IMR-90 (cell line): ENCODE results near the gene PPP1R12C. TPM values are rescaled to one million over a fixed set of nuclear protein-coding genes. Genes with fewer than 3 reads are reported as not detected.

Experiments used
- ATAC-seq: fragments of 200-7000 bp; cut with Tn5 transposase; 2 replicates; pipeline ENCODE4 v1.9.1; 2020; ENCODE audit warnings: low read depth, mild to moderate bottlenecking, moderate library complexity
- BruUV-seq: library from RNA; stranded (reverse); fragments of 400-500 nt; replicated peaks from 2 replicates; lab custom pipeline; 2021; lab: Mats Ljungman, UMichigan
- CTCF ChIA-PET: fragments of 300-600 bp; formaldehyde crosslinking; extraction: SDS; loops from one replicate; lab custom pipeline; 2021; ENCODE audit warnings: antibody characterized with exemption; lab: Yijun Ruan, JAX
- POLR2A ChIA-PET: fragments of 300-600 bp; sonication (Branson Sonifier 250); formaldehyde crosslinking; loops from one replicate; lab custom pipeline; 2022; ENCODE audit warnings: antibody characterized with exemption; ENCODE audit not compliant: unreplicated experiment; lab: Charles Lee
- DNase-seq: peaks from one replicate; pipeline ENCODE4 v3.0.0; 2013
- H2AFZ ChIP-seq: replicated peaks from 2 replicates; pipeline ENCODE3; 2013; ENCODE audit warnings: low read length, mild to moderate bottlenecking; ENCODE audit not compliant: poor library complexity
- H2AK5ac ChIP-seq: 2 replicates; pipeline ENCODE4 v1.6.1; 2013; ENCODE audit warnings: low read depth, low read length, inconsistent platforms
- H2AK9ac ChIP-seq: replicated peaks from 2 replicates; pipeline ENCODE3; 2013; ENCODE audit warnings: mild to moderate bottlenecking, low read depth, low read length, moderate library complexity; ENCODE audit not compliant: poor library complexity
- H2BK120ac ChIP-seq: 2 replicates; pipeline ENCODE4 v1.6.1; 2013; ENCODE audit warnings: low read depth, low read length, inconsistent platforms
- H2BK15ac ChIP-seq: 3 replicates; pipeline ENCODE4 v1.6.1; 2013; ENCODE audit warnings: low read depth, low read length, inconsistent platforms
- H2BK20ac ChIP-seq: 2 replicates; pipeline ENCODE4 v1.6.1; 2013; ENCODE audit warnings: low read depth, mild to moderate bottlenecking, inconsistent platforms, low read length, moderate library complexity
- H2BK5ac ChIP-seq: 2 replicates; pipeline ENCODE4 v1.6.1; 2013; ENCODE audit warnings: mild to moderate bottlenecking, low read depth, low read length, inconsistent platforms; ENCODE audit not compliant: poor library complexity, severe bottlenecking
- H3K14ac ChIP-seq: replicated peaks from 2 replicates; pipeline ENCODE4 v1.6.1; 2013; ENCODE audit warnings: low read depth, low read length, inconsistent platforms
- H3K18ac ChIP-seq: 2 replicates; pipeline ENCODE4 v1.6.1; 2013; ENCODE audit warnings: low read depth, low read length, control low read depth
- H3K23ac ChIP-seq: 2 replicates; pipeline ENCODE4 v1.6.1; 2013; ENCODE audit warnings: low read depth, low read length, inconsistent platforms
- H3K27ac ChIP-seq: 2 replicates; pipeline ENCODE4 v1.5.1; 2013; ENCODE audit warnings: mild to moderate bottlenecking, control low read depth, low read length; ENCODE audit not compliant: insufficient read depth
- H3K27me3 ChIP-seq: 2 replicates; pipeline ENCODE4 v1.6.1; 2013; ENCODE audit warnings: low read length; ENCODE audit not compliant: control insufficient read depth, insufficient read depth
- H3K36me3 ChIP-seq: 2 replicates; pipeline ENCODE4 v1.6.1; 2013; ENCODE audit warnings: low read length, mixed read lengths; ENCODE audit not compliant: control insufficient read depth, insufficient read depth
- H3K4ac ChIP-seq: 2 replicates; pipeline ENCODE4 v1.6.1; 2013; ENCODE audit warnings: low read depth, low read length, inconsistent platforms
- H3K4me1 ChIP-seq: 2 replicates; pipeline ENCODE4 v1.6.1; 2013; ENCODE audit warnings: low read length, mixed read lengths; ENCODE audit not compliant: control insufficient read depth, insufficient read depth
- H3K4me2 ChIP-seq: 2 replicates; pipeline ENCODE4 v1.6.1; 2013; ENCODE audit warnings: low read depth, mild to moderate bottlenecking, control low read depth, low read length, moderate library complexity
- H3K4me3 ChIP-seq: 2 replicates; pipeline ENCODE4 v1.5.1; 2013; ENCODE audit warnings: low read depth, mild to moderate bottlenecking, control low read depth, low read length, moderate library complexity; ENCODE audit not compliant: insufficient read depth
- H3K56ac ChIP-seq: 2 replicates; pipeline ENCODE4 v1.6.1; 2013; ENCODE audit warnings: low read length, inconsistent platforms; ENCODE audit not compliant: insufficient read depth; ENCODE audit errors: extremely low read depth
- H3K79me1 ChIP-seq, 2 experiments: 2 replicates each; pipeline ENCODE4 v1.6.1; 2013; ENCODE audit warnings: low read length in 2 of 2, inconsistent platforms in 1 of 2, low read depth in 1 of 2
- H3K9ac ChIP-seq: 2 replicates; pipeline ENCODE4 v1.6.1; 2013; ENCODE audit warnings: low read depth, low read length, control low read depth
- H3K9me1 ChIP-seq: 2 replicates; pipeline ENCODE4 v1.6.1; 2013; ENCODE audit warnings: low read length, inconsistent platforms; ENCODE audit not compliant: insufficient read depth
- H3K9me3 ChIP-seq: 2 replicates; pipeline ENCODE4 v1.6.1; 2013; ENCODE audit warnings: low read length; ENCODE audit not compliant: control insufficient read depth, insufficient read depth
- H4K20me1 ChIP-seq: 2 replicates; pipeline ENCODE4 v1.6.1; 2013; ENCODE audit warnings: low read length, inconsistent platforms; ENCODE audit not compliant: insufficient read depth
- H4K5ac ChIP-seq: 2 replicates; pipeline ENCODE4 v1.6.1; 2013; ENCODE audit warnings: mild to moderate bottlenecking, low read depth, low read length, control low read depth
- H4K8ac ChIP-seq, 2 experiments: 2 replicates each; pipeline ENCODE4 v1.6.1; 2013; ENCODE audit warnings: low read depth in 2 of 2, low read length in 2 of 2, control low read depth in 1 of 2, inconsistent platforms in 1 of 2
- H4K91ac ChIP-seq: 2 replicates; pipeline ENCODE4 v1.6.1; 2013; ENCODE audit warnings: low read depth, low read length, inconsistent platforms; ENCODE audit not compliant: insufficient read depth
- BHLHE40 ChIP-seq: fragments of 150-350 bp; IDR thresholded peaks from 2 replicates; pipeline ENCODE4 v1.6.1; 2016; ENCODE audit warnings: mild to moderate bottlenecking, low read depth, low read length
- CEBPB ChIP-seq: IDR thresholded peaks from 2 replicates; pipeline ENCODE4 v1.6.1; 2012; ENCODE audit warnings: low read depth, low read length, improper control_type of control experiment
- CHD1 ChIP-seq: IDR thresholded peaks from 2 replicates; pipeline ENCODE4 v1.6.1; 2012; ENCODE audit warnings: low read depth, low read length, improper control_type of control experiment
- CTCF ChIP-seq: conservative IDR thresholded peaks from 2 replicates; pipeline ENCODE4 v1.5.1; 2012; ENCODE audit warnings: mild to moderate bottlenecking, low read depth, low read length, improper control_type of control experiment
- ELK1 ChIP-seq: fragments of 150-350 bp; IDR thresholded peaks from 2 replicates; pipeline ENCODE4 v1.6.1; 2016; ENCODE audit warnings: low read depth, mild to moderate bottlenecking, low read length, moderate library complexity, borderline replicate concordance
- FOS ChIP-seq: fragments of 150-350 bp; IDR thresholded peaks from 2 replicates; pipeline ENCODE4 v1.6.1; 2016; ENCODE audit warnings: low read depth, low read length
- MAFK ChIP-seq: IDR thresholded peaks from 2 replicates; pipeline ENCODE4 v1.6.1; 2012; ENCODE audit warnings: low read depth, low read length, improper control_type of control experiment
- MAZ ChIP-seq: IDR thresholded peaks from 2 replicates; pipeline ENCODE4 v1.6.1; 2012; ENCODE audit warnings: low read depth, mild to moderate bottlenecking, low read length, improper control_type of control experiment, moderate library complexity, borderline replicate concordance
- MXI1 ChIP-seq: IDR thresholded peaks from 2 replicates; pipeline ENCODE4 v1.6.1; 2012; ENCODE audit warnings: low read depth, mild to moderate bottlenecking, low read length, moderate library complexity, borderline replicate concordance
- NFE2L2 ChIP-seq: fragments of 150-350 bp; IDR thresholded peaks from 2 replicates; pipeline ENCODE4 v1.6.1; 2016; ENCODE audit warnings: low read depth, mild to moderate bottlenecking, low read length
- POLR2A ChIP-seq: IDR thresholded peaks from 2 replicates; pipeline ENCODE4 v1.6.1; 2012; ENCODE audit warnings: mild to moderate bottlenecking, low read depth, low read length
- RAD21 ChIP-seq: IDR thresholded peaks from 2 replicates; pipeline ENCODE4 v1.6.1; 2012; ENCODE audit warnings: low read length, improper control_type of control experiment
- RCOR1 ChIP-seq: IDR thresholded peaks from 2 replicates; pipeline ENCODE4 v1.6.1; 2012; ENCODE audit warnings: mild to moderate bottlenecking, low read length, improper control_type of control experiment; ENCODE audit not compliant: insufficient replicate concordance
- RFX5 ChIP-seq: IDR thresholded peaks from 2 replicates; pipeline ENCODE4 v1.8.0; 2012; ENCODE audit warnings: low read depth, mild to moderate bottlenecking, low read length, moderate library complexity
- SMC3 ChIP-seq: fragments of 150-350 bp; IDR thresholded peaks from 2 replicates; pipeline ENCODE4 v1.6.1; 2016; ENCODE audit warnings: low read depth, mild to moderate bottlenecking, antibody characterized with exemption, low read length, moderate library complexity
- USF2 ChIP-seq: fragments of 150-350 bp; IDR thresholded peaks from 2 replicates; pipeline ENCODE4 v1.6.1; 2017; ENCODE audit warnings: mild to moderate bottlenecking, antibody characterized with exemption, low read length, low read depth
- WGBS, 2 experiments: methylation state at CpG; one replicate each; pipeline versions ENCODE4 v1.1.5 to v1.1.7; 2013; ENCODE audit warnings: missing lambda C conversion rate in 2 of 2; ENCODE audit not compliant: insufficient read length in 1 of 2; ENCODE audit errors: extremely low coverage in 2 of 2; 5-methylcytosine and 5-hydroxymethylcytosine counted together
- dilution Hi-C: fragments of 300-500 bp; cut with HindIII; formaldehyde crosslinking; loops from one replicate; pipeline ENCODE4 v1.14.3; 2018; ENCODE audit warnings: low sequenced_read_pairs; ENCODE audit not compliant: unreplicated experiment
- in situ Hi-C: fragments of 300-500 bp; cut with MboI; formaldehyde crosslinking; loops from 3 replicates; pipeline ENCODE4 v1.14.3; 2019; ENCODE audit warnings: low sequenced_read_pairs, inconsistent platforms, mixed read lengths
- intact Hi-C: fragments of 100-400 bp; cut with micrococcal nuclease; formaldehyde crosslinking; loops from 2 replicates; pipeline ENCODE4 v1.10.0; 2022
- polyA plus RNA-seq, 3 experiments: library from polyadenylated mRNA; depleted of rRNA; stranded (reverse); fragments of >200 nt; gene quantifications; 2 replicates each; pipeline ENCODE4 v1.2.3, GENCODE V29; 2012; ENCODE audit warnings: low replicate concordance in 1 of 3
- total RNA-seq: library from RNA; depleted of rRNA; stranded (reverse); fragments of >200 nt; gene quantifications from 2 replicates; pipeline ENCODE4 v1.2.3, GENCODE V29; 2012

Gene PPP1R12C
- total and polyA plus RNA-seq, 2 of the 4 experiments (the other 2 are of a cell fraction) = 21.5 to 81.4 TPM

- no peak for ATAC-seq
- Histone ChIP-seq H3K9me1 (no peaks in the 10 kb centered on the region), H3K4me2 (no peak overlapping the region), H2AFZ (no peak overlapping the region), H3K56ac (no peak overlapping the region), H4K8ac (no peak overlapping the region), H2BK15ac (no peak overlapping the region), H3K27me3 (peaks cover 23% of the 10 kb centered on the region), H3K4me1 (no peaks in the 10 kb centered on the region; the same call in 1 of the 2 replicates), H3K27ac (no peak overlapping the region), H3K23ac (no peak overlapping the region), H3K4me3 (no peak overlapping the region), H3K79me1 (no peaks in the 10 kb centered on the region), H2BK20ac (no peak overlapping the region), H3K4ac (no peak overlapping the region), H4K20me1 (no peaks in the 10 kb centered on the region), H3K14ac (no peak overlapping the region), H2AK9ac (no peak overlapping the region), H3K36me3 (no peaks in the 10 kb centered on the region), H2BK120ac (no peak overlapping the region), H4K91ac (no peak overlapping the region), H3K18ac (no peak overlapping the region), H3K9ac (no peak overlapping the region), H4K5ac (no peak overlapping the region), H2BK5ac (no peak overlapping the region), H3K9me3 (no peaks in the 10 kb centered on the region), H2AK5ac (no peak overlapping the region)
- intact Hi-C loops = no loop called here
- in situ Hi-C loops = loop anchor here (5.0 kb wide), 1 partner anchor 281 kb away; no protein-coding TSS in a partner anchor
- WGBS, 2 experiments = 74% methylated on average over 10 of the region's 17 CpGs; no CpG with 5 or more reads in 1 of the 2 experiments
- CTCF ChIA-PET = no interaction called here
- TF ChIP-seq FOS = no peak
- TF ChIP-seq BHLHE40 = no peak
- no peak for TF ChIP-seq USF2
- no peak for TF ChIP-seq MAZ
- TF ChIP-seq CTCF = no peak
- TF ChIP-seq RFX5 = no peak
- TF ChIP-seq RAD21 = no peak
- no peak for TF ChIP-seq ELK1
- TF ChIP-seq SMC3 = no peak
- TF ChIP-seq CHD1 = no peak
- TF ChIP-seq MXI1 = no peak
- TF ChIP-seq NFE2L2 = no peak
- no peak for TF ChIP-seq CEBPB
- no peak for TF ChIP-seq RCOR1
- no peak for TF ChIP-seq POLR2A
- TF ChIP-seq MAFK = no peak
- no TSS peak for BruUV-seq
- DNase-seq = no peak
- dilution Hi-C loops = no loop called here
- POLR2A ChIA-PET = no interaction called here
Observed at GRCh38 chr19:55136399-55137102, 19.1 kb upstream of the PPP1R12C start.
